ENCODE data around the gene MSRB3. TPM values are rescaled to one million over a fixed set of nuclear protein-coding genes. Genes with fewer than 3 reads are reported as not detected.

Gene MSRB3
- polyA plus RNA-seq, 1 donor from 2014 or later: 0.19 TPM

DNA sequence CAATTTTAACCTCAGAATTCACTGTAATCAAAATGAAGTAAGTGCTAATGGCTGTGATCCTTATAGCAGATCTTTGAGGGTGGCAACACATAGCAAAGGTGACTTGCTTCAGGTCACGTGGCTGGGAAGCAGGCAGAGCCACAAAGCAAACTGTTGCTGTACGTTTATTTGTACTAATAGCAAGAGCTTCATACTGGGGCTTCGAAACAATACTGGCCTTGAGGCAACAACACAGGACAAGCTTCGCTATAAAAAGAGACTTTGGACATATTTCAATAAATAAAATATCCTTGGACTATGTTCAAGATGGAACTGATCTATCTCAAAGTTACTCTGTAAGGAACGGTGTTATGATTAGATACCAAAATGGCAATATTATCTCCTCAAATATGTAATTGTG is 44.6 kb downstream of the MSRB3 start:
- no peak overlapping the region for H3K9ac ChIP-seq (ENCODE audit: low read length)

GRCh38 chr12:65324056-65324455 is 45.6 kb downstream of the MSRB3 start:
- no peaks in the 10 kb centered on the region for H3K79me2 ChIP-seq (replicated peaks; ENCODE audit: insufficient read depth, low read length)
- no peaks in the 10 kb centered on the region for H3K9me3 ChIP-seq (ENCODE audit: low read length)
- no peaks in the 10 kb centered on the region for H3F3A ChIP-seq (ENCODE audit: insufficient read depth, low read length, poor library complexity, severe bottlenecking)
- H3K27ac ChIP-seq (ENCODE audit: low read length): no peak overlapping the region
- no peaks in the 10 kb centered on the region for H3K36me3 ChIP-seq (ENCODE audit: insufficient read depth, low read length)
- no peak overlapping the region for H2AFZ ChIP-seq (ENCODE audit: low read depth, low read length)
- H3K4me2 ChIP-seq (ENCODE audit: low read length): no peak overlapping the region
- H3K9me2 ChIP-seq (ENCODE audit: insufficient read depth, low read length): no peaks in the 10 kb centered on the region
- H3K9ac ChIP-seq (ENCODE audit: low read length): no peak overlapping the region
- no peaks in the 10 kb centered on the region for H3K27me3 ChIP-seq (ENCODE audit: insufficient read depth, low read depth, low read length)
- no peak overlapping the region for H3K4me3 ChIP-seq (ENCODE audit: low read length)
- H4K20me1 ChIP-seq (ENCODE audit: insufficient read depth): no peaks in the 10 kb centered on the region
- TF ChIP-seq REST (IDR thresholded peaks at IDR 0.05; ENCODE audit: borderline replicate concordance) (no peak), EZH2 (IDR thresholded peaks at IDR 0.05; ENCODE audit: borderline replicate concordance, insufficient read depth, low read length, poor library complexity, severe bottlenecking) (no peak), EP300 (conservative IDR thresholded peaks at IDR 0.05; ENCODE audit: poor library complexity, severe bottlenecking) (no peak), RAD21 (conservative IDR thresholded peaks at IDR 0.05) (no peak), MXI1 (conservative IDR thresholded peaks at IDR 0.05; ENCODE audit: poor library complexity, severe bottlenecking) (no peak), POLR2AphosphoS5 (IDR thresholded peaks at IDR 0.05) (no peak), TAF1 (IDR thresholded peaks at IDR 0.05; ENCODE audit: low read depth) (no peak)
- TF ChIP-seq, protein P1, sequence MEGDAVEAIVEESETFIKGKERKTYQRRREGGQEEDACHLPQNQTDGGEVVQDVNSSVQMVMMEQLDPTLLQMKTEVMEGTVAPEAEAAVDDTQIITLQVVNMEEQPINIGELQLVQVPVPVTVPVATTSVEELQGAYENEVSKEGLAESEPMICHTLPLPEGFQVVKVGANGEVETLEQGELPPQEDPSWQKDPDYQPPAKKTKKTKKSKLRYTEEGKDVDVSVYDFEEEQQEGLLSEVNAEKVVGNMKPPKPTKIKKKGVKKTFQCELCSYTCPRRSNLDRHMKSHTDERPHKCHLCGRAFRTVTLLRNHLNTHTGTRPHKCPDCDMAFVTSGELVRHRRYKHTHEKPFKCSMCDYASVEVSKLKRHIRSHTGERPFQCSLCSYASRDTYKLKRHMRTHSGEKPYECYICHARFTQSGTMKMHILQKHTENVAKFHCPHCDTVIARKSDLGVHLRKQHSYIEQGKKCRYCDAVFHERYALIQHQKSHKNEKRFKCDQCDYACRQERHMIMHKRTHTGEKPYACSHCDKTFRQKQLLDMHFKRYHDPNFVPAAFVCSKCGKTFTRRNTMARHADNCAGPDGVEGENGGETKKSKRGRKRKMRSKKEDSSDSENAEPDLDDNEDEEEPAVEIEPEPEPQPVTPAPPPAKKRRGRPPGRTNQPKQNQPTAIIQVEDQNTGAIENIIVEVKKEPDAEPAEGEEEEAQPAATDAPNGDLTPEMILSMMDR (IDR thresholded peaks at IDR 0.05; ENCODE audit: poor library complexity, severe bottlenecking): no peak

More for the DNA sequence above, 44.6 kb downstream of the MSRB3 start:
- Histone ChIP-seq H4K20me1 (ENCODE audit: insufficient read depth) (no peaks in the 10 kb centered on the region), H3K36me3 (ENCODE audit: insufficient read depth, low read length) (no peaks in the 10 kb centered on the region), H3K27ac (ENCODE audit: low read length) (no peak overlapping the region), H3K79me2 (replicated peaks; ENCODE audit: insufficient read depth, low read length) (no peaks in the 10 kb centered on the region), H3K4me2 (ENCODE audit: low read length) (no peak overlapping the region), H3F3A (ENCODE audit: insufficient read depth, low read length, poor library complexity, severe bottlenecking) (no peaks in the 10 kb centered on the region), H3K9me3 (ENCODE audit: low read length) (no peaks in the 10 kb centered on the region), H3K27me3 (ENCODE audit: insufficient read depth, low read depth, low read length) (no peaks in the 10 kb centered on the region), H2AFZ (ENCODE audit: low read depth, low read length) (no peak overlapping the region), H3K9me2 (ENCODE audit: insufficient read depth, low read length) (no peaks in the 10 kb centered on the region), H3K4me3 (ENCODE audit: low read length) (no peak overlapping the region)
- TF ChIP-seq MXI1 (conservative IDR thresholded peaks at IDR 0.05; ENCODE audit: poor library complexity, severe bottlenecking) (no peak), EZH2 (IDR thresholded peaks at IDR 0.05; ENCODE audit: borderline replicate concordance, insufficient read depth, low read length, poor library complexity, severe bottlenecking) (no peak), REST (IDR thresholded peaks at IDR 0.05; ENCODE audit: borderline replicate concordance) (no peak), SMC3 (conservative IDR thresholded peaks at IDR 0.05; ENCODE audit: poor library complexity) (no peak), POLR2AphosphoS5 (IDR thresholded peaks at IDR 0.05) (no peak), RAD21 (conservative IDR thresholded peaks at IDR 0.05) (no peak), EP300 (conservative IDR thresholded peaks at IDR 0.05; ENCODE audit: poor library complexity, severe bottlenecking) (no peak), TAF1 (IDR thresholded peaks at IDR 0.05; ENCODE audit: low read depth) (no peak)
- TF ChIP-seq, protein P1 (IDR thresholded peaks at IDR 0.05; ENCODE audit: poor library complexity, severe bottlenecking): no peak
